ENCODE measurements around the gene RALY. TPM values are rescaled to one million over a fixed set of nuclear protein-coding genes. Genes with fewer than 3 reads are reported as not detected.

The RALY gene
- total RNA-seq, 2 donors from 2014 or later = 104 to 166 TPM

DNA sequence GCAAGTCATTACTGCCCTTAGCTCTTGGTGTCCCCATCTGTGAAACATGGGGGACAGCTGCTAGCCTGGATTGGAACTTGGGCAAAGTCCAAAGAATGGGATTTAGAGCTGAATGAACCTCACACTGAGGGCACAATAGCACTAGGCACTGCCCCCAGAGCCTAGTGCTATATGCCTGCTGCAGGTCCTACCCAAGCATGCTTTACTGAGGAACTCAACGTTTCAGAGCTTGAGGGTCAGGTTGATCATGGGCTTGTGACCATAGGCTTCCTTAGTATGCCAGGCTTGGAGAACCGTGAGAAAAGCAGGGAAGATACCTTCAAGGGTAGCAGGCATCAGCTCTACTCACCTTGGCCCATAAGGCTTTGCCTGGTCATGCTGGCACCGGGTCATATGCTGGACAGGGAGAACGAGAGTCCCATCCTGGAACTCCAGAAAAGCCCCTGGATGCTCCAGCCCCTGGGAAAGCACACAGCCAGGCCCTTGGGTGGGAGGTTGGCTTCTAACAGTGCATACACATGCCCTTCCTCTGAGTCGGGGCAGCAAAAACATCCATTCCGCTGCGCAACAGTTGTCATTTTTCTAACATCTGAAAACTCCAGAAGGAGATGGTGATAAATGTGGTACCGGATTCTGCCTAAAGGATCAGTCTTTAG, 88.6 kb downstream of the RALY start:
- Histone ChIP-seq H3K27ac (peak overlapping the region; percentile 49 to 71), H3K9me3 (no peaks in the 10 kb centered on the region), H3K4me3 (no peak overlapping the region), H3K36me3 (peaks cover 18% of the 10 kb centered on the region), H3K27me3 (replicated peaks; ENCODE audit: insufficient read depth) (no peaks in the 10 kb centered on the region), H3K4me1 (ENCODE audit: control insufficient read depth in 1 of 2, low read depth in 2 of 2) (peaks cover 4 to 16% of the 10 kb centered on the region in 2 donors)
- DNase-seq (ENCODE audit: low spot score) (no peak), ATAC-seq (ENCODE audit: insufficient number of reproducible peaks, low FRiP score, low read depth) (no peak)
- TF ChIP-seq CTCF (IDR thresholded peaks at IDR 0.05) = no peak

GRCh38 chr20:34083137-34083536, 89.4 kb downstream of the RALY start:
- Histone ChIP-seq H3K9me3 (no peaks in the 10 kb centered on the region), H3K27ac (peak overlapping the region; percentile 49 to 71), H3K27me3 (replicated peaks; ENCODE audit: insufficient read depth) (no peaks in the 10 kb centered on the region), H3K4me1 (ENCODE audit: control insufficient read depth in 1 of 2, low read depth in 2 of 2) (peaks cover 4 to 16% of the 10 kb centered on the region in 2 donors), H3K36me3 (peaks cover 23% of the 10 kb centered on the region), H3K4me3 (no peak overlapping the region)
- DNase-seq (ENCODE audit: low spot score) (peak; percentile 38), ATAC-seq (ENCODE audit: insufficient number of reproducible peaks, low FRiP score, low read depth) (peak; percentile 56)
- peak; percentile 14 for TF ChIP-seq CTCF (IDR thresholded peaks at IDR 0.05)

GRCh38 chr20:34083781-34084180, 90.1 kb downstream of the RALY start:
- peak overlapping the region; percentile 49 to 71 for H3K27ac ChIP-seq
- ATAC-seq (ENCODE audit: insufficient number of reproducible peaks, low FRiP score, low read depth) = no peak

DNA sequence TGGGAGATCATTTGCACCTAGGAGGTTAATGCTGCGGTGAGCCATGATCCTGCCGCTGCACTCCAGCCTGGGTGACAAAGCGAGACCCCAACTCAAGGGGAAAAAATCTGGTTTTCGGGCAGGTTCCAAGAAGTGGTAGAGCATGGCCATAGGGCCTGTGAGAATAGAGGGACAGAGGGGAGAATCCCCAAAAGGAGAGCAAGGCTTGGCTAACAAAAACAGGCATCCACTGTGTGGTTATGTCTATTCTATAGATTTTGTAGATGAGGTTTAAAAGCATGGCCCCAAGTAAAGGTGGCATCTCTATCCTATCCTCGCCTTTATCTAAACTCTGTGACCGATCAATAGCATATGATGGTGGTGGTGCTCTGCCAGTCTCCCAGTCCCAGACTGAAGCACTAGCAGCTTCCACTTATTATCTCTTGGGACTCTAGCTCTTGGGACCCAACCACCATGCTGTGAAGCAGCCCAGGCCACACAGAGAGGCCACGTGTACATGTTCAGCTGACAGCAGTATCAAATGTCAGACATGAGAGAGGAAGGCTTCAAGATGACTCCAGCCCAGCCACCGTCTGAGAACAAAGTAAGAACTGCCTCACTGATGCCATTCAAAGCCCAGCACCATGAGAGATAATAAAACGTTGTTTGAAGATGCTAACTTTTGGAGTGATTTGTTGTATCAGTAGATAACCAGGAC, 90.7 kb downstream of the RALY start:
- H3K27ac ChIP-seq = no peak overlapping the region
- ATAC-seq (ENCODE audit: insufficient number of reproducible peaks, low FRiP score, low read depth) = no peak
- no peak overlapping the region for H3K4me3 ChIP-seq
- no peaks in the 10 kb centered on the region for H3K9me3 ChIP-seq
- H3K4me1 ChIP-seq (ENCODE audit: control insufficient read depth in 1 of 2, low read depth in 2 of 2) = peaks cover 4 to 16% of the 10 kb centered on the region in 2 donors
- H3K36me3 ChIP-seq = peaks cover 30% of the 10 kb centered on the region
- H3K27me3 ChIP-seq (replicated peaks; ENCODE audit: insufficient read depth) = no peaks in the 10 kb centered on the region
- DNase-seq (ENCODE audit: low spot score) = no peak
- no peak for TF ChIP-seq CTCF (IDR thresholded peaks at IDR 0.05)

More at GRCh38 chr20:34083781-34084180, 90.1 kb downstream of the RALY start:
- Histone ChIP-seq H3K36me3 (peaks cover 28% of the 10 kb centered on the region), H3K9me3 (no peaks in the 10 kb centered on the region), H3K4me1 (ENCODE audit: control insufficient read depth in 1 of 2, low read depth in 2 of 2) (peaks cover 4 to 16% of the 10 kb centered on the region in 2 donors), H3K4me3 (no peak overlapping the region), H3K27me3 (replicated peaks; ENCODE audit: insufficient read depth) (no peaks in the 10 kb centered on the region)
- no peak for DNase-seq (ENCODE audit: low spot score)
- no peak for TF ChIP-seq CTCF (IDR thresholded peaks at IDR 0.05)

DNA sequence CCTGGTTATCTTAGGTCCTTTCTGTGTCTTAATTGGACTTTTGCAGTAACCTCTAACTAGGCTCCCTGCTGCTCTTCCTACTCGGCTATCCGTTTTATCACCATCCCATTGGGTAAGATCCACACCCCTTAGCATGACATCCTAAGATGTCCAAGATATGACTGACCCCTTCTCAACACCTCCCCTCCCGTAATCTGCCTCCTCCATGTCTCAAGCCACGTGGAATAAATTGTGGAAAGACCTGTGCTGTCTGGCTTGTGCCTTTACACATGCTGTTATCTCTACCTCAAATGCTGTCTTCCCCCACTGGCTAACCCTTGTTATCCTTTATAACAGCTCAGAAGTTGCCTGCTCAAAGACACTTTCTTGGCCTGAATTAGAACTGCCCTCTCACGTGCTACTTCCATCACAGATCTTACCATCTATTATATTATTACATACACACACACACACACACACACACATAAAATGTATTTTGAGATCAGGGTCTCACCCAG, 91.9 kb downstream of the RALY start:
- peaks cover 38% of the 10 kb centered on the region for H3K36me3 ChIP-seq

More for the DNA sequence above, 91.9 kb downstream of the RALY start:
- no peak for ATAC-seq (ENCODE audit: insufficient number of reproducible peaks, low FRiP score, low read depth)
- no peak for TF ChIP-seq CTCF (IDR thresholded peaks at IDR 0.05)
- no peak overlapping the region for H3K4me3 ChIP-seq
- no peak overlapping the region for H3K27ac ChIP-seq
- H3K4me1 ChIP-seq (ENCODE audit: control insufficient read depth in 1 of 2, low read depth in 2 of 2) = peaks cover 4 to 16% of the 10 kb centered on the region in 2 donors
- H3K27me3 ChIP-seq (replicated peaks; ENCODE audit: insufficient read depth) = no peaks in the 10 kb centered on the region
- no peaks in the 10 kb centered on the region for H3K9me3 ChIP-seq
- DNase-seq (ENCODE audit: low spot score) = no peak
